Smooth muscle cell (in vitro differentiated cells): ENCODE results near the gene AP1G2. TPM values are rescaled to one million over a fixed set of nuclear protein-coding genes. Genes with fewer than 3 reads are reported as not detected.

ENCODE experiments used
- DNase-seq: peaks from one replicate; lab custom pipeline; 2025; ENCODE audit not compliant: unreplicated experiment; lab: John Stamatoyannopoulos, UW
- H2AFZ ChIP-seq: fragments of 200-600 bp; sonication (generic); 2 replicates; pipeline ENCODE4 v1.6.0; 2016; ENCODE audit warnings: antibody characterized with exemption, low read depth, mild to moderate bottlenecking
- H3F3A ChIP-seq: fragments of 200-600 bp; sonication (generic); 2 replicates; pipeline ENCODE4 v1.6.0; 2017; ENCODE audit warnings: antibody characterized with exemption, low read depth
- H3K27ac ChIP-seq: fragments of 200-600 bp; sonication (generic); 2 replicates; pipeline ENCODE4 v1.5.1; 2016; ENCODE audit warnings: low read depth, mild to moderate bottlenecking
- H3K27me3 ChIP-seq: fragments of 200-600 bp; sonication (generic); 2 replicates; pipeline ENCODE4 v1.6.1; 2016; ENCODE audit warnings: low read depth, mild to moderate bottlenecking
- H3K36me3 ChIP-seq: fragments of 200-600 bp; sonication (generic); 2 replicates; pipeline ENCODE4 v1.5.1; 2016; ENCODE audit warnings: low read depth
- H3K4me1 ChIP-seq: fragments of 200-600 bp; sonication (generic); 2 replicates; pipeline ENCODE4 v1.5.1; 2016; ENCODE audit warnings: low read depth
- H3K4me2 ChIP-seq: fragments of 200-600 bp; sonication (generic); 2 replicates; pipeline ENCODE4 v1.6.0; 2016; ENCODE audit warnings: mild to moderate bottlenecking
- H3K4me3 ChIP-seq: fragments of 200-600 bp; sonication (generic); 2 replicates; pipeline ENCODE4 v1.5.1; 2016; ENCODE audit warnings: mild to moderate bottlenecking
- H3K79me2 ChIP-seq: fragments of 200-600 bp; sonication (generic); 2 replicates; pipeline ENCODE4 v1.6.0; 2016; ENCODE audit warnings: low read depth, mild to moderate bottlenecking
- H3K9ac ChIP-seq: fragments of 200-600 bp; sonication (generic); 2 replicates; pipeline ENCODE4 v1.6.0; 2016; ENCODE audit warnings: low read depth
- H3K9me3 ChIP-seq: fragments of 200-600 bp; sonication (generic); replicated peaks from 2 replicates; pipeline ENCODE4 v1.5.1; 2016; ENCODE audit warnings: low read depth
- H4K20me1 ChIP-seq: fragments of 200-600 bp; sonication (generic); 2 replicates; pipeline ENCODE4 v1.6.0; 2016; ENCODE audit warnings: low read depth
- CTCF ChIP-seq: fragments of 200-600 bp; sonication (generic); IDR thresholded peaks from 2 replicates; pipeline ENCODE4 v1.5.1; 2017; ENCODE audit warnings: borderline replicate concordance, mild to moderate bottlenecking, antibody characterized with exemption; ENCODE audit not compliant: insufficient read depth, poor library complexity, severe bottlenecking
- WGBS: methylation state at CpG from one replicate; pipeline ENCODE4 v1.1.7; 2016; ENCODE audit warnings: low lambda C conversion rate; 5-methylcytosine and 5-hydroxymethylcytosine counted together
- polyA plus RNA-seq: library from polyadenylated mRNA; unstranded; fragments of >200 nt; fragmentation: Nextera tagmentation; extraction: Ambion mirVana; gene quantifications from 2 replicates; pipeline ENCODE4 v1.2.1, GENCODE V29; 2016
- total RNA-seq: library from RNA; depleted of rRNA; stranded (reverse); fragments of >200 nt; gene quantifications from 2 replicates; pipeline ENCODE4 v1.2.3, GENCODE V29; 2014

AP1G2 gene
- total and polyA plus RNA-seq, 2 experiments from 2014 or later = 59.3 to 62.4 TPM

- no peak for DNase-seq
- TF ChIP-seq CTCF = no peak
- no peak overlapping the region for H3K9ac ChIP-seq
Measured at GRCh38 chr14:23561873-23562821, 5.4 kb downstream of the AP1G2 start.

DNA sequence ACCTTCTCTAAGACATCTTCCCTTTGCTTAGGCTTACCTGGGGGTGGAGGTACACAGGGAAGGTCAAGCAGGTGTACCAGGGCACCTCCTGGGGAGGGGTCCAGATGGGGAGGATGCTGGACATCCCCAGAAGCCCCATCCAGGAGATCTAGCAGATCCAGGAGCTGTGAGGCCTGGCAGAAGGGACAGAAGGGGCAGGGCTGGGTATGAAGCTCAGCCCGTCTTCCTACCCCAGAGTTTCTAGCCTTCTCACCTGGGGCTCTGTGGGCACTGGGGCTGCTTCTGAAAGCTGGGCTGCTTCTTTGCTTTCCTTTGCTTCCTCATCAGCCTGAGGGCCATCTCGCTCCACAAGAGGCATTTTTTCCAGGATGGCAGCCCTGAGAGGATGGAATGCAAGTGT is 6.3 kb downstream of the AP1G2 start:
- H3F3A ChIP-seq = peaks cover 3% of the 10 kb centered on the region
- no peak overlapping the region for H3K4me2 ChIP-seq
- no peak overlapping the region for H3K4me3 ChIP-seq
- 92% methylated on average over 2 of the region's 2 CpGs for WGBS
- H3K79me2 ChIP-seq = peaks cover 7% of the 10 kb centered on the region
- H4K20me1 ChIP-seq = no peaks in the 10 kb centered on the region
- no peak overlapping the region for H3K9ac ChIP-seq
- H2AFZ ChIP-seq = no peak overlapping the region
- peaks cover 8% of the 10 kb centered on the region for H3K4me1 ChIP-seq
- no peak for DNase-seq
- no peak overlapping the region for H3K27ac ChIP-seq
- no peak for TF ChIP-seq CTCF
- H3K36me3 ChIP-seq = no peaks in the 10 kb centered on the region
- no peaks in the 10 kb centered on the region for H3K27me3 ChIP-seq
- no peaks in the 10 kb centered on the region for H3K9me3 ChIP-seq

More at GRCh38 chr14:23561873-23562821, 5.4 kb downstream of the AP1G2 start:
- peaks cover 5% of the 10 kb centered on the region for H3K79me2 ChIP-seq
- no peaks in the 10 kb centered on the region for H3K9me3 ChIP-seq
- H3F3A ChIP-seq = peaks cover 6% of the 10 kb centered on the region
- H4K20me1 ChIP-seq = no peaks in the 10 kb centered on the region
- no peak overlapping the region for H3K4me3 ChIP-seq
- no peaks in the 10 kb centered on the region for H3K36me3 ChIP-seq
- peaks cover 9% of the 10 kb centered on the region for H3K4me1 ChIP-seq
- H3K27ac ChIP-seq = no peak overlapping the region
- H2AFZ ChIP-seq = no peak overlapping the region
- WGBS = 95% methylated on average over 15 of the region's 15 CpGs
- H3K4me2 ChIP-seq = no peak overlapping the region
- no peaks in the 10 kb centered on the region for H3K27me3 ChIP-seq

DNA sequence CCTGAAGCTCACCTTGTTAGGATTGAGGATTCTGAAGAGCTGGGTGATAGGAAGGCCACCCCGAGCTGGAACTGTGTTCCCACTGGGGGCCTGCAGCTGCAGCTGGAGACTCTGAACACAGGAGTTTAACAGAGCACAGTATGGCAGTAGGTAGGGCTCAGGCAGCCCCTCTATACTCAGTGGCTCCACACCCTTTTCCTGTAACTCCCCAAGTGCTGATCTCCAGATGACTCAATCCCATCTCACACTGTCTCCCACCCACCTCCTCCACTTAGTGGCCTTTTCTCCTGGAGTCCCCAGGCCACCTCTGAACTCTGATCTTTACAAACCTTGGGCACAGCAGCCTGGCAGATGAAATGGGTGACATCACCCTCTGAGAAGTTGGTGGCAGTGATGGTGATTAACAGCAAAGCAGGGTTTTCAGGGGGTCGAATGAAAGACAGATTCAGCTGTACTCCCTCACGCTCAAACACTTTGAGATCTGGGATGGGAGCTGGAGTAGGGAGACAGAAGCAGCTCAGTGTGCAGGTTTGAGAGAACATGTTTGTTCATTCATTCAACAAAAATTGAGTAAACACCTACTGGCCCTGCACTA is 7.6 kb downstream of the AP1G2 start:
- H3K4me1 ChIP-seq = peaks cover 10% of the 10 kb centered on the region
- H3K4me3 ChIP-seq = no peak overlapping the region
- peaks cover 3% of the 10 kb centered on the region for H3F3A ChIP-seq
- no peak overlapping the region for H2AFZ ChIP-seq
- H3K9ac ChIP-seq = no peak overlapping the region
- no peak for TF ChIP-seq CTCF
- H4K20me1 ChIP-seq = no peaks in the 10 kb centered on the region
- no peaks in the 10 kb centered on the region for H3K36me3 ChIP-seq
- no peaks in the 10 kb centered on the region for H3K9me3 ChIP-seq
- H3K27me3 ChIP-seq = no peaks in the 10 kb centered on the region
- no peak overlapping the region for H3K4me2 ChIP-seq
- no peak overlapping the region for H3K27ac ChIP-seq
- no peak for DNase-seq
- peaks cover 7% of the 10 kb centered on the region for H3K79me2 ChIP-seq
- 97% methylated on average over 3 of the region's 3 CpGs for WGBS
